ENCODE data around the gene CACNG7. TPM values are rescaled to one million over a fixed set of nuclear protein-coding genes. Genes with fewer than 3 reads are reported as not detected.

CACNG7 gene
- total and polyA plus RNA-seq, 2 donors (not counting 3 experiments of a cell fraction or from before 2014, with no cell fraction given): 0.92 to 1.3 TPM

GRCh38 chr19:53961523-53962356 is 52.7 kb downstream of the CACNG7 start:
- DNase-seq (ENCODE audit: low read depth, low spot score) (no peak), FAIRE-seq (no peak)
- BruUV-seq (replicated peaks): no TSS peak
- Histone ChIP-seq H3K27me3 (ENCODE audit: control insufficient read depth in 2 of 2, insufficient read depth in 2 of 2, low read length in 2 of 2) (peaks cover 52 to 62% of the 10 kb centered on the region in 2 experiments), H3K9me3 (replicated peaks; ENCODE audit: control insufficient read depth, insufficient read depth, low read length) (no peaks in the 10 kb centered on the region), H3K9ac (replicated peaks; ENCODE audit: extremely low read depth, insufficient read depth, low read length) (no peak overlapping the region), H3K36me3 (ENCODE audit: control insufficient read depth in 2 of 2, extremely low read depth in 1 of 2, insufficient read depth in 2 of 2, low read length in 2 of 2) (no peaks in the 10 kb centered on the region), H2AFZ (ENCODE audit: low read depth, low read length) (peak overlapping the region; percentile 24), H3K4me3 (replicated peaks in 1 of 3; ENCODE audit: insufficient read depth in 1 of 3, low read depth in 1 of 3, low read length in 3 of 3) (peak overlapping the region in 2 of 3 experiments; percentile 27 to 46), H3K4me2 (ENCODE audit: insufficient read depth, low read length) (peak overlapping the region; percentile 29), H3K79me2 (ENCODE audit: control insufficient read depth, insufficient read depth, low read length) (no peaks in the 10 kb centered on the region), H3K4me1 (ENCODE audit: control insufficient read depth, extremely low read depth, insufficient read depth, low read length) (peaks cover 5% of the 10 kb centered on the region), H3K27ac (ENCODE audit: insufficient read depth, low read depth, low read length) (no peak overlapping the region), H4K20me1 (replicated peaks; ENCODE audit: control insufficient read depth, extremely low read depth, insufficient read depth, low read length) (no peaks in the 10 kb centered on the region), H3K9me1 (replicated peaks; ENCODE audit: control insufficient read depth, extremely low read depth, insufficient read depth, low read length) (no peaks in the 10 kb centered on the region)
- dilution Hi-C loops (cut with MboI; ENCODE audit: extremely low pct_ligation_motif_present, low sequenced_read_pairs) (no loop called here), intact Hi-C loops (cut with micrococcal nuclease) (no loop called here)
- ChIA-PET CTCF (interaction anchor here (1.7 kb wide), 1 partner anchor 68 kb away, joined by 5 read pairs; no protein-coding TSS in a partner anchor), POLR2A (no interaction called here)
- TF ChIP-seq FOS (IDR thresholded peaks at IDR 0.05; ENCODE audit: borderline replicate concordance, insufficient read depth, low read length): no peak
- peak; percentile 58 for TF ChIP-seq EZH2 (IDR thresholded peaks at IDR 0.05; ENCODE audit: borderline replicate concordance, low read depth, low read length, severe bottlenecking)

- TF ChIP-seq EZH2 (IDR thresholded peaks at IDR 0.05; ENCODE audit: borderline replicate concordance, low read depth, low read length, severe bottlenecking) (peak; percentile 80), GATA2 (IDR thresholded peaks at IDR 0.05; ENCODE audit: insufficient read depth, insufficient read length, low read depth, low read length) (no peak)
- Histone ChIP-seq H3K9ac (replicated peaks; ENCODE audit: extremely low read depth, insufficient read depth, low read length) (no peak within 1 kb of the TSS), H3K9me3 (replicated peaks; ENCODE audit: control insufficient read depth, insufficient read depth, low read length) (no peaks in the 10 kb centered on the region), H4K20me1 (replicated peaks; ENCODE audit: control insufficient read depth, extremely low read depth, insufficient read depth, low read length) (no peaks in the 10 kb centered on the region), H3K4me2 (ENCODE audit: insufficient read depth, low read length) (no peak within 1 kb of the TSS), H3K9me1 (replicated peaks; ENCODE audit: control insufficient read depth, extremely low read depth, insufficient read depth, low read length) (no peaks in the 10 kb centered on the region), H3K4me1 (ENCODE audit: control insufficient read depth, extremely low read depth, insufficient read depth, low read length) (peaks cover 5% of the 10 kb centered on the region), H2AFZ (ENCODE audit: low read depth, low read length) (peak within 1 kb of the TSS; percentile 24), H3K79me2 (ENCODE audit: control insufficient read depth, insufficient read depth, low read length) (no peaks in the 10 kb centered on the region), H3K36me3 (ENCODE audit: control insufficient read depth in 2 of 2, extremely low read depth in 1 of 2, insufficient read depth in 2 of 2, low read length in 2 of 2) (no peaks in the 10 kb centered on the region), H3K27me3 (ENCODE audit: control insufficient read depth in 2 of 2, insufficient read depth in 2 of 2, low read length in 2 of 2) (peaks cover 41 to 52% of the 10 kb centered on the region in 2 experiments), H3K27ac (ENCODE audit: insufficient read depth, low read depth, low read length) (no peak within 1 kb of the TSS), H3K4me3 (replicated peaks in 1 of 3; ENCODE audit: insufficient read depth in 1 of 3, low read depth in 1 of 3, low read length in 3 of 3) (peak within 1 kb of the TSS in 2 of 3 experiments; percentile 27 to 46)
- intact Hi-C loops (cut with micrococcal nuclease) (no loop called here), dilution Hi-C loops (cut with MboI; ENCODE audit: extremely low pct_ligation_motif_present, low sequenced_read_pairs) (no loop called here)
- FAIRE-seq (no peak), DNase-seq (ENCODE audit: low read depth, low spot score) (no peak)
- ChIA-PET POLR2A (no interaction called here), CTCF (no interaction called here)
- BruUV-seq (replicated peaks): no TSS peak
Observed at GRCh38 chr19:53962887-53963431, 53.9 kb downstream of the CACNG7 start, which contains the start of gene CACNG8. Gene CACNG8, plus strand, starts transcription at chr19:53962937.

Data from endothelial cell of umbilical vein (primary cell).